SK-N-SH treated with all-trans-retinoic acid at 6 μM for 48 hours (cell line): ENCODE results near the gene YPEL2.
A peak's percentile ranks its signal among the peaks of the same experiment; 100 is the strongest.

Source experiments
- ATAC-seq: fragments of 200-7000 bp; cut with Tn5 transposase; 3 replicates; pipeline ENCODE4 v1.9.1; 2020; ENCODE audit warnings: mild to moderate bottlenecking, moderate library complexity
- ARNTL ChIP-seq: fragments of 450-650 bp; formaldehyde crosslinking; IDR thresholded peaks from 2 replicates; pipeline ENCODE4 v1.5.0; 2020; ENCODE audit warnings: low read depth, mild to moderate bottlenecking, moderate library complexity, borderline replicate concordance
- BACH2 ChIP-seq: fragments of 250-450 bp; sonication (Bioruptor Pico); IDR thresholded peaks from 2 replicates; pipeline ENCODE4 v1.9.0; 2021; ENCODE audit warnings: mild to moderate bottlenecking, borderline replicate concordance
- CSDC2 ChIP-seq: fragments of 250-450 bp; sonication (Bioruptor Pico); IDR thresholded peaks from 2 replicates; pipeline ENCODE4 v1.5.0; 2020; ENCODE audit warnings: mild to moderate bottlenecking, moderate library complexity
- CSRNP3 ChIP-seq: fragments of 250-450 bp; sonication (Bioruptor Pico); IDR thresholded peaks from 2 replicates; pipeline ENCODE4 v1.5.1; 2021; ENCODE audit warnings: mild to moderate bottlenecking, moderate library complexity
- GLIS3 ChIP-seq: fragments of 250-450 bp; sonication (Bioruptor Pico); IDR thresholded peaks from 2 replicates; pipeline ENCODE4 v1.5.0; 2020; ENCODE audit warnings: mild to moderate bottlenecking, moderate library complexity
- ISL1 ChIP-seq: fragments of 250-450 bp; sonication (Bioruptor Pico); IDR thresholded peaks from 2 replicates; pipeline ENCODE4 v2.1.2; 2022; ENCODE audit warnings: mild to moderate bottlenecking, moderate library complexity
- OSR1 ChIP-seq: fragments of 250-450 bp; sonication (Bioruptor Pico); IDR thresholded peaks from 2 replicates; pipeline ENCODE4 v1.8.0; 2022; ENCODE audit warnings: moderate library complexity, mild to moderate bottlenecking, inconsistent platforms
- POU6F1 ChIP-seq: fragments of 250-450 bp; sonication (Bioruptor Pico); IDR thresholded peaks from 2 replicates; pipeline ENCODE4 v1.8.0; 2021; ENCODE audit warnings: low read depth, mild to moderate bottlenecking, moderate library complexity, borderline replicate concordance
- PPARA ChIP-seq: fragments of 250-450 bp; sonication (Bioruptor Pico); IDR thresholded peaks from 2 replicates; pipeline ENCODE4 v1.5.0; 2020; ENCODE audit warnings: mild to moderate bottlenecking, borderline replicate concordance
- RARB ChIP-seq: fragments of 250-450 bp; sonication (Bioruptor Pico); IDR thresholded peaks from 2 replicates; pipeline ENCODE4 v1.8.0; 2021; ENCODE audit warnings: mild to moderate bottlenecking, moderate library complexity
- SNAI2 ChIP-seq: fragments of 250-450 bp; sonication (Bioruptor Pico); IDR thresholded peaks from 2 replicates; pipeline ENCODE4 v1.5.0; 2020; ENCODE audit warnings: mild to moderate bottlenecking, moderate library complexity
- TCF4 ChIP-seq: fragments of 250-450 bp; sonication (Bioruptor Pico); IDR thresholded peaks from 2 replicates; pipeline ENCODE4 v1.8.0; 2021; ENCODE audit warnings: mild to moderate bottlenecking, moderate library complexity, borderline replicate concordance
- TOX ChIP-seq: fragments of 250-450 bp; sonication (Bioruptor Pico); IDR thresholded peaks from 2 replicates; pipeline ENCODE4 v1.8.0; 2021; ENCODE audit warnings: mild to moderate bottlenecking, moderate library complexity, borderline replicate concordance
- ZC3H10 ChIP-seq: fragments of 250-450 bp; sonication (Bioruptor Pico); IDR thresholded peaks from 2 replicates; pipeline ENCODE4 v1.5.1; 2021; ENCODE audit warnings: mild to moderate bottlenecking, moderate library complexity
- ZFP30 ChIP-seq: fragments of 450-650 bp; formaldehyde crosslinking; IDR thresholded peaks from 2 replicates; pipeline ENCODE4 v1.5.0; 2022; ENCODE audit warnings: mild to moderate bottlenecking, moderate library complexity
- ZNF70 ChIP-seq: fragments of 450-650 bp; formaldehyde crosslinking; IDR thresholded peaks from 2 replicates; pipeline ENCODE4 v1.5.0; 2020; ENCODE audit warnings: mild to moderate bottlenecking, moderate library complexity
- ZNF8 ChIP-seq: fragments of 450-650 bp; formaldehyde crosslinking; IDR thresholded peaks from 2 replicates; pipeline ENCODE4 v1.5.0; 2020; ENCODE audit warnings: mild to moderate bottlenecking, moderate library complexity
- TF ChIP-seq, protein P1 (sequence below): fragments of 250-450 bp; sonication (Bioruptor Pico); IDR thresholded peaks from 2 replicates; pipeline ENCODE4 v1.5.0; 2020; ENCODE audit warnings: mild to moderate bottlenecking, moderate library complexity
- TF ChIP-seq, protein P2 (sequence below): fragments of 250-450 bp; sonication (Bioruptor Pico); IDR thresholded peaks from 2 replicates; pipeline ENCODE4 v1.5.1; 2020; ENCODE audit warnings: low read depth, mild to moderate bottlenecking, moderate library complexity

Gene YPEL2, protein sequence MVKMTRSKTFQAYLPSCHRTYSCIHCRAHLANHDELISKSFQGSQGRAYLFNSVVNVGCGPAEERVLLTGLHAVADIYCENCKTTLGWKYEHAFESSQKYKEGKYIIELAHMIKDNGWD

DNA sequence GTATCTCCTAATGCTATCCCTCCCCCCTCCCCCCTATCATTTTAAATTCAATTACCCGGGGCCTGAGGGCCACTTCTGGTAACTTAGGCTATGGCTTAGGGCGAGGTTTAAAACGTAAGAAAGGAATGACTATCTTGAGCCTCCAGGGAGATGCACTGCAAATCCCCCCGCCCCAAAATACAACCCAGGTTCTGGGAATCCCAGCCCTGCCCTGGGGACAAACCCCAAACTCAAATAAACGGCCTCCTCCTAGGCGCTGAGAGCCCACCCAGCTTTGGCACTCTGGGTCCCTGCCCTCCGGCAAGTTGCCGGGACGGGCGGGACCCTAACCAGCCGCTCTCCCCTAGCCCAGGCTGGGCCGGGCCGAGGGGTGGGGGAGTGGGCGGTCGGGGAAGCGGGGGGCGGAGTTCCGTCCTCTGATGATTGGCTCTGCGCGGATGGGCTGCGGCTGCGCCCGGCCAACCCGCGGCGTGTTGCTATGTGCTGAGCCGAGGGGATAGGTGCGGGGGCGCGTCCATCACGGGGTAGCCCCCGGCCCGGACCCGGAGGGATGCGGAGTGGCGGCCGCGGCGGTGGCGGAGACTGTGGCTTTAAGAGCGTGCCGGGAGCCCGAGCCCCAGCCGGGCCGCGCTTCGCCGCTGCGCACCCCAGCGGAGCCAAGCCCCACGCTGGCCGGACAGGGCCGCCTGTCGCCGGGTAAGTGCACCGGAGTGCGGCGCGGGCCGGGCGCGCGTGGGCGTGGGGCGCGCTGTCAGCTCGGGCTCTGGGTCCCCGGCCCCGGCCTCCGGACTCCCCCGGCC, at the start of gene YPEL2:
Gene YPEL2, plus strand, starts transcription at position 527 of the 800 bp plus-strand sequence. CDS start 21,755 bp downstream, outside the sequence.
- peak; percentile 98 for ATAC-seq
- no peak for TF ChIP-seq CSRNP3 (CRISPR knock-in tag)
- TF ChIP-seq ZNF8 (CRISPR knock-in tag), result no peak
- no peak for TF ChIP-seq ZC3H10
- no peak for TF ChIP-seq BACH2 (CRISPR knock-in tag)
- no peak for TF ChIP-seq TCF4 (CRISPR knock-in tag)
- TF ChIP-seq, protein P1, sequence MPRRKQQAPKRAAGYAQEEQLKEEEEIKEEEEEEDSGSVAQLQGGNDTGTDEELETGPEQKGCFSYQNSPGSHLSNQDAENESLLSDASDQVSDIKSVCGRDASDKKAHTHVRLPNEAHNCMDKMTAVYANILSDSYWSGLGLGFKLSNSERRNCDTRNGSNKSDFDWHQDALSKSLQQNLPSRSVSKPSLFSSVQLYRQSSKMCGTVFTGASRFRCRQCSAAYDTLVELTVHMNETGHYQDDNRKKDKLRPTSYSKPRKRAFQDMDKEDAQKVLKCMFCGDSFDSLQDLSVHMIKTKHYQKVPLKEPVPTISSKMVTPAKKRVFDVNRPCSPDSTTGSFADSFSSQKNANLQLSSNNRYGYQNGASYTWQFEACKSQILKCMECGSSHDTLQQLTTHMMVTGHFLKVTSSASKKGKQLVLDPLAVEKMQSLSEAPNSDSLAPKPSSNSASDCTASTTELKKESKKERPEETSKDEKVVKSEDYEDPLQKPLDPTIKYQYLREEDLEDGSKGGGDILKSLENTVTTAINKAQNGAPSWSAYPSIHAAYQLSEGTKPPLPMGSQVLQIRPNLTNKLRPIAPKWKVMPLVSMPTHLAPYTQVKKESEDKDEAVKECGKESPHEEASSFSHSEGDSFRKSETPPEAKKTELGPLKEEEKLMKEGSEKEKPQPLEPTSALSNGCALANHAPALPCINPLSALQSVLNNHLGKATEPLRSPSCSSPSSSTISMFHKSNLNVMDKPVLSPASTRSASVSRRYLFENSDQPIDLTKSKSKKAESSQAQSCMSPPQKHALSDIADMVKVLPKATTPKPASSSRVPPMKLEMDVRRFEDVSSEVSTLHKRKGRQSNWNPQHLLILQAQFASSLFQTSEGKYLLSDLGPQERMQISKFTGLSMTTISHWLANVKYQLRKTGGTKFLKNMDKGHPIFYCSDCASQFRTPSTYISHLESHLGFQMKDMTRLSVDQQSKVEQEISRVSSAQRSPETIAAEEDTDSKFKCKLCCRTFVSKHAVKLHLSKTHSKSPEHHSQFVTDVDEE, result peak; percentile 17; the same call in 1 of the 2 replicates

DNA sequence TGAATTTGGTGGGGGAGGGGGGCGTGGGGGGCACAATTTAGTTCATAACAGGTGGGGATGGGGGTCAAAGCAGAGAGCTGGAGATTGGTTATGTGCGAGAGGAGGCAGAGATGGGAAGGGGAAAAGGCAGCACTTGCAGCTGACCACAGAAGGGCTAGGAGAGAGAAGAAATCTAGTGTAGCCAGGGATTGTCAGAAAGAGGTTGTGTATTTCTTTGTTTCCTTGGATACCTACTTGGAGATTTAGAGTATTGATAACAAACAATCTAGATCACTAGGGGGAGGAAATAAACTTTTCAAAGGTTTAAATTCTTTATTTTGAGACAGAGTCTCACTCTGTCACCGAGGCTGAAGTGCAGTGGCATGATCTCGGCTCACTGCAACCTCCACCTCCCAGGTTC, 47.1 kb upstream of the YPEL2 start:
- ATAC-seq, result peak; percentile 57
- TF ChIP-seq, protein P2, sequence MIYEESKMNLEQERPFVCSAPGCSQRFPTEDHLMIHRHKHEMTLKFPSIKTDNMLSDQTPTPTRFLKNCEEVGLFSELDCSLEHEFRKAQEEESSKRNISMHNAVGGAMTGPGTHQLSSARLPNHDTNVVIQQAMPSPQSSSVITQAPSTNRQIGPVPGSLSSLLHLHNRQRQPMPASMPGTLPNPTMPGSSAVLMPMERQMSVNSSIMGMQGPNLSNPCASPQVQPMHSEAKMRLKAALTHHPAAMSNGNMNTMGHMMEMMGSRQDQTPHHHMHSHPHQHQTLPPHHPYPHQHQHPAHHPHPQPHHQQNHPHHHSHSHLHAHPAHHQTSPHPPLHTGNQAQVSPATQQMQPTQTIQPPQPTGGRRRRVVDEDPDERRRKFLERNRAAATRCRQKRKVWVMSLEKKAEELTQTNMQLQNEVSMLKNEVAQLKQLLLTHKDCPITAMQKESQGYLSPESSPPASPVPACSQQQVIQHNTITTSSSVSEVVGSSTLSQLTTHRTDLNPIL, result no peak
- TF ChIP-seq GLIS3, result no peak
- no peak for TF ChIP-seq TOX (CRISPR knock-in tag)
- TF ChIP-seq RARB (CRISPR knock-in tag), result no peak
- TF ChIP-seq, protein P1, result no peak
- no peak for TF ChIP-seq PPARA (CRISPR knock-in tag)
- no peak for TF ChIP-seq ARNTL (CRISPR knock-in tag)
- TF ChIP-seq ZC3H10, result no peak
- TF ChIP-seq CSDC2 (CRISPR knock-in tag), result no peak
- no peak for TF ChIP-seq SNAI2 (CRISPR knock-in tag)
- TF ChIP-seq OSR1 (CRISPR knock-in tag), result no peak
- no peak for TF ChIP-seq ISL1 (CRISPR knock-in tag)
- TF ChIP-seq TCF4 (CRISPR knock-in tag), result no peak

DNA sequence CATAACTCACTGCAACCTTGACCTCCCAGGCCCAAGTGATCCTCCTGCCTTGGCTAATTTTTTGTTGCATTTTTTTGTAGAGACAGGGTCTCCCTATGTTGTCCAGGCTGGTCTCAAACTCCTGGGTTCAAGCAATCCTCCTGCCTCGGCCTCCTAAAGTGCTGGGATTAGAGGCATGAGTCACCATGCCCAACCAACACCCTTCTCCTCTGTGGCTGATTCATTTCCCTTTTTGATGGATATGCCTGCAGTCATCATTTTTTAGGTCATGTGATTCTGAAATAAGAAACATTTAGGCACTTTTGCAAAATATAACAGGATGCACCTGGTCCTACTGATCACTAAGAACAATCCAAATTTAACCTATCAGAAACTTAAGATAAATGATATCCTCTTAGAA, 44.0 kb upstream of the YPEL2 start:
- TF ChIP-seq OSR1 (CRISPR knock-in tag), result no peak
- no peak for TF ChIP-seq BACH2 (CRISPR knock-in tag)
- TF ChIP-seq PPARA (CRISPR knock-in tag), result no peak
- no peak for TF ChIP-seq ZNF8 (CRISPR knock-in tag)
- no peak for TF ChIP-seq TCF4 (CRISPR knock-in tag)
- no peak for TF ChIP-seq ZFP30 (CRISPR knock-in tag)
- no peak for TF ChIP-seq ISL1 (CRISPR knock-in tag)
- TF ChIP-seq ZC3H10, result no peak
- TF ChIP-seq CSDC2 (CRISPR knock-in tag), result no peak
- TF ChIP-seq POU6F1 (CRISPR knock-in tag), result no peak
- no peak for TF ChIP-seq SNAI2 (CRISPR knock-in tag)
- no peak for TF ChIP-seq ARNTL (CRISPR knock-in tag)
- TF ChIP-seq, protein P2, result no peak
- no peak for TF ChIP-seq ZNF70
- TF ChIP-seq RARB (CRISPR knock-in tag), result no peak
- no peak for ATAC-seq
